LNCaP clone FGC (cell line): ENCODE data around the gene PARP11.

Experiments used
- DNase-seq: peaks from one replicate; pipeline ENCODE4 v3.0.0-alpha.2; 2011; ENCODE audit warnings: low read depth
- H3K4me3 ChIP-seq: 2 replicates; pipeline ENCODE4 v1.5.1; 2011; ENCODE audit warnings: mild to moderate bottlenecking, low read depth, low read length, control low read depth
- TF ChIP-seq, protein P1 (sequence below): IDR thresholded peaks from 2 replicates; pipeline ENCODE4 v1.5.1; 2012; ENCODE audit warnings: mild to moderate bottlenecking; ENCODE audit not compliant: control insufficient read depth, insufficient read depth; ENCODE audit errors: extremely low read depth

The PARP11 gene

DNA sequence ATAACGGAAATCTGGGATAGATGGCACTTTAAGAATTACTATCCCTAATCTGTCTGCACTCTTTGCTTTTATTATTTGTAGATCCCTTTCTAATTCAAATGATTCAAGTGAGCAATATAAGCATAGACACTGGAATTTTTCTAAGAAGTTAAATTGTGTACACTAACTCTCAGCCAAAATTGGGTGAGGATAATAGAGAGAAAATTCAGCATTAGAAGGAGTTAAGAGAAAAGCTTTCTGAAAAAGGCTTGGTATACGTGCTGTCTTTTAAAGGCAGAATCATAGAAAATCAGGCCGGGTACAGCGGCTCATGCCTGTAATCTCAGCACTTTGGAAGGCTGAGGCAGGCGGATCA is 63.2 kb downstream of the PARP11 start:
- H3K4me3 ChIP-seq = no peak overlapping the region
- TF ChIP-seq, protein P1, sequence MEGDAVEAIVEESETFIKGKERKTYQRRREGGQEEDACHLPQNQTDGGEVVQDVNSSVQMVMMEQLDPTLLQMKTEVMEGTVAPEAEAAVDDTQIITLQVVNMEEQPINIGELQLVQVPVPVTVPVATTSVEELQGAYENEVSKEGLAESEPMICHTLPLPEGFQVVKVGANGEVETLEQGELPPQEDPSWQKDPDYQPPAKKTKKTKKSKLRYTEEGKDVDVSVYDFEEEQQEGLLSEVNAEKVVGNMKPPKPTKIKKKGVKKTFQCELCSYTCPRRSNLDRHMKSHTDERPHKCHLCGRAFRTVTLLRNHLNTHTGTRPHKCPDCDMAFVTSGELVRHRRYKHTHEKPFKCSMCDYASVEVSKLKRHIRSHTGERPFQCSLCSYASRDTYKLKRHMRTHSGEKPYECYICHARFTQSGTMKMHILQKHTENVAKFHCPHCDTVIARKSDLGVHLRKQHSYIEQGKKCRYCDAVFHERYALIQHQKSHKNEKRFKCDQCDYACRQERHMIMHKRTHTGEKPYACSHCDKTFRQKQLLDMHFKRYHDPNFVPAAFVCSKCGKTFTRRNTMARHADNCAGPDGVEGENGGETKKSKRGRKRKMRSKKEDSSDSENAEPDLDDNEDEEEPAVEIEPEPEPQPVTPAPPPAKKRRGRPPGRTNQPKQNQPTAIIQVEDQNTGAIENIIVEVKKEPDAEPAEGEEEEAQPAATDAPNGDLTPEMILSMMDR = no peak
- no peak for DNase-seq

GRCh38 chr12:3809357-3810015 is 63.7 kb downstream of the PARP11 start:
- DNase-seq = peak; percentile 47
- TF ChIP-seq, protein P1 = no peak
- no peak overlapping the region for H3K4me3 ChIP-seq

DNA sequence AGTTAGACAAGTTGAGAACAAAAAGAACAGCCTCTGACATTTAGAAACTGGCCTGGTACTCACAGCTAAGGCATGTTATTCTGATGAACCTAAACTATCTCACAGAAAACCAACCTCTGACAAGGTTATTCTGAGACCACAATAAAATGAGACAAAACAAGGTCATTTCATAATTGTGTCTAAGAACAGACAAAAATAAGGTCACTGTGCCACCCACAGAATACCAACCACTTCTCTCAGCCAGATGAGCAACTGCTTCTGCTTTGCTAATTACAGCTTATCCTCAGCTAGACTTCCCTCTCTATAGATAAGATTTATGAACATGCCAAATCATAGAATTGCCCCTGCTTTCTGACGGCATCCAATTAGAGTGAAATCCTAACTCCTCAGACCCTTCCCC is 68.1 kb downstream of the PARP11 start:
- no peak for DNase-seq
- TF ChIP-seq, protein P1 = no peak
- no peak overlapping the region for H3K4me3 ChIP-seq

- TF ChIP-seq, protein P1 = peak; percentile 97
- DNase-seq = peak; percentile 53
Measured at GRCh38 chr12:3803865-3804472, 69.2 kb downstream of the PARP11 start.

GRCh38 chr12:3802721-3803120 is 70.5 kb downstream of the PARP11 start:
- no peak overlapping the region for H3K4me3 ChIP-seq
- TF ChIP-seq, protein P1 = no peak
- peak; percentile 39 for DNase-seq

More at GRCh38 chr12:3803865-3804472, 69.2 kb downstream of the PARP11 start:
- no peak overlapping the region for H3K4me3 ChIP-seq

- TF ChIP-seq, protein P1 = no peak
- DNase-seq = no peak
- H3K4me3 ChIP-seq = no peak overlapping the region
Measured at GRCh38 chr12:3797531-3798048, 75.6 kb downstream of the PARP11 start.
